Germinal center (tissue), 1 donor: ENCODE data around the gene ADAMTSL3.

Source experiments
- DNase-seq: peaks from one replicate; pipeline ENCODE4 v3.0.0; 2012; ENCODE audit warnings: mixed read lengths, low spot score

The ADAMTSL3 gene

DNA sequence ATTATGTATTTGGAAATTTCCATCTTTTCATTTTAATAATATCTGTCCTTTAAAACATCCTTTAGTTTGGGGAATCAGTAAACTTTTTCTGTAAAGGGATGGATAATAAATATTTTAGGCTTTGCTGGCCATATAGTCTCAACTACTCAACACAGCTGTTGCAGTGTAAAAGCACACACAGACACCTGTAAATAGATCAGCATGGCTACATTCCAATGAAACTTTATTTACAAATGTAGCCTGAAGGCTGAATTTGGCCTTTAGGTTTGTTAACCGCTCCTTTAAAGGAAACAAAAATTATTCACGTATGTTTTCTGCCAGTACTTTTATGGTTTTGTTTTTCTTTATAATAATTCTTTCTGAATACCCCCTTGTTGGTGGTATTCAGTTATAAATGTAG lies 184.8 kb downstream of the ADAMTSL3 start:
- no peak for DNase-seq

GRCh38 chr15:83842281-83842680 lies 188.4 kb downstream of the ADAMTSL3 start:
- no peak for DNase-seq

- DNase-seq = no peak
These were observed 189.5 kb downstream of the ADAMTSL3 start for GRCh38 chr15:83843471-83843871.

DNA sequence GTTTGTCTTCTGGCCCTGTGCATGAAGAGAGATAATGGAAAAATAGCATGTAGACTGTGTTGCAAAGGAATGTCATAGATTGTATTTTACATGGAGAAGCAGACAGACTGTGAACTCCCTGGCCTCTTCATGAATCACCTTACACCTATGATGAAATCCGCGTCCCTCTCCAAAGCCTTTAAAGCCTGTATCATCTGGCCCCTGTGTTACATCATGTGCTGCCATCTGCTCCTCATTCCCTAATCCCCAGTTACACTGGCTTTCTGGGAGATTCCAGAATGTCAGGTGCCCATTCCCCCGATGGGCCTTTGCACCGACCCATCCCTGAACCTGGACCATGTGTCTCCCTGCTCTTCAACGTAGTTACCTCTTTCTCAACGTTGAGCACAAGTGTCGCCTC lies 190.8 kb downstream of the ADAMTSL3 start:
- DNase-seq = no peak

DNA sequence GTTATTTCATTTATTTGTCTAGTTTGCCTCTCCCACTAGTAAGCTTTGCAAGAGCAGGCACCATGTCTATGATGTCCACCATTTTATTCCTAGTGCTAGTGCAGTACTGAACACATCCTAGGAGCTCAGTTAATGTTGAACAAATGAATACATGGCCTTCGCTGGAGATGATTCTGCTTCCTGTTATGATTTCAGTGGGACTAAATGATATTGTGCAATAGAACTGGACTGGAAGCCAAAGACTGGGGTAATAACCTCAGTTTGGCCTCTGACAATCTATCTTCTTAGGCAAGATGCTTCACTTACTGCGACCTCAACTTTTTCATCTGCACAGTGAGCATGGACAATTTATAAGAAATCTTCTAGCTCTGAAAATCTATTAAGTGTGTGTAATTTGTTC lies 191.3 kb downstream of the ADAMTSL3 start:
- no peak for DNase-seq

DNA sequence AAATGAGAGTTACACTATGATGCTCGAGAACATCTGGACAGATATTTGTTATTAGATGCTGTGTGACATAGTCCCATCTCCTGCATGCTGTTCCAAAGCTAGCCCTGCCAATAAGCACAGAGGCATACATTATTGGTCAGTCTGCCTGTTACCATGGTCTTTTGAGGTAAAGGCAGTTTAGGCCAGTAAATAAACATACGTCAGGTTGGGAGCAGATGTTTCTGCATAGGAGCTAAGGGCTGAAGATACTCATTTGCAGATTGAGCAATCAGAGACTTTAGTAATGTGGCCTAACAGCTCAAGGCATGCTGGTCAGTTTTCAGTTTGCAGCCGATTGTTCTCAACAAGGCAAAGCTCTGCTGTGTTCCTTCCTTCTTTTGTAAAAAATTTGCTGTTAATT lies 192.9 kb downstream of the ADAMTSL3 start:
- no peak for DNase-seq

GRCh38 chr15:83848315-83849050 lies 194.6 kb downstream of the ADAMTSL3 start:
- no peak for DNase-seq

DNA sequence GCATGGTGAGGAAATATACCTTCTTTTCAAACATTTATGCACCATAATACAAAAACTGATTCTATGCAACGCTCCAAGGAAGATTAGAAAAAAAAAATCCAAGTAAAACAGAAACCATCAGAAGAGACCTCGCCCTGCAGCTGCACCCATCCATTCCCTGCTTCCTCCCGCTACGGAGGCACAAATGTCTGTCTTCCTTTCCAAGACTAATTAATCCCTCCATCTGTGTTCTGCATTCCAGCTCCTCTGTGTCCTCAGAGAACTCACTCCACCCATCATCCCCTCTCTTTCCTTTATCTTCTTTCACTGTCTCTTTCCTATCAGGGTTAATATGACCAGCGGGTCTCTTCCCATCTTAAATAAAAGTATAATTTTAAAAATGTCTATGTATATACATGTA lies 196.1 kb downstream of the ADAMTSL3 start:
- no peak for DNase-seq

GRCh38 chr15:83850501-83851245 lies 196.8 kb downstream of the ADAMTSL3 start:
- no peak for DNase-seq

- no peak for DNase-seq
These were observed 199.3 kb downstream of the ADAMTSL3 start for GRCh38 chr15:83853232-83853631.

DNA sequence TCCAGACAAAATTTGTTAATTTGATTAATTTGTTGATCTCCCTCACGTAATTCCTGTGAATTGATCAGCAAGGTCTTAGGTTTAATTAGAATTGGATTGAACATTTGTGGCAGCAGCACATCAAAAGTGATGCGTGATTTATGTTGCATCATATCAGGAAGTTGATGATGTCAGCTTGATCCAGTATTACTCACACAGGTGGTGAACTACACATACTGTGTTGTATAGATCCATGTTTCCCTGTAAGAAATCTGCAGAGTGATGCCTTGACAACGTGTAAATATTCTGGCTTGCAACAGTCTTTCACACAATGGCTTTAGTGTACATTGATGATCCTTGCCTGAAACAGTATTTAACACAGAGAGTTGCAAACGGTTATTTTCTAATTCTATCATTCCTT lies 200.4 kb downstream of the ADAMTSL3 start:
- no peak for DNase-seq

GRCh38 chr15:83854950-83855707 lies 201.2 kb downstream of the ADAMTSL3 start:
- DNase-seq = no peak

- no peak for DNase-seq
These were observed 202.0 kb downstream of the ADAMTSL3 start for GRCh38 chr15:83855956-83856355.

DNA sequence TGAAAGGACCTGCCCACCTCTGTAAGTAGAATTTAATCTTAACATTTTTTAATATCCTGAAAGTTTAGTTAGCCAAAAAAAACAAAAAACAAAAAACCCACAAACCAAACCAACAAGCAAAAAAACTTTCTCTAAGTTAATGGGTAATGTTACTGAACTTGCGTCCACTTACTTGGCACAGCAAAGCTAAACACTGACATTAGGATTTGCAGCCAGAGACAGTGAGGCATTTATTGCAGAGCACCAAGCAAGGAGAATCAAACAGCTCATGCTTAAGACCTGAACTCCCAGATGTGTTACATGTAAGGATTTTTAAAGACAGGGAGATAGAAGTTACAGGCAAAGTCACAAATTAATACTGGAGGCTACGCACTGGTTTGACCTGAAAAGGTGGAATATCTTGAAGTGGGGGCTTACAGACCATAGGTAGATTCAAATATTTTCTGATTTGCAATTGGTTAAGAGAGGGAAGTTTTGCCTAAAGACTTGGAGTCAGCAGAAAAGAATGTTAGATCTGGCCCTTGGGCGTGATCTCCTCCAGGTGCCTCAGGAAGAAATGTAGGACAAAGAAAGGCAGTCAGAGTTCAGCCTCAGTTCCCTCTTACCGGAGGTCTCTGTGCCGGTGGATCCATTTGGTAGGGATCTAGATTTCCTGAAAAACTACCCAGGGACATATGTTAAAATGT lies 205.0 kb downstream of the ADAMTSL3 start:
- DNase-seq = no peak

- no peak for DNase-seq
These were observed 212.8 kb downstream of the ADAMTSL3 start for GRCh38 chr15:83866692-83867091.

GRCh38 chr15:83869341-83869740 lies 215.4 kb downstream of the ADAMTSL3 start:
- no peak for DNase-seq

DNA sequence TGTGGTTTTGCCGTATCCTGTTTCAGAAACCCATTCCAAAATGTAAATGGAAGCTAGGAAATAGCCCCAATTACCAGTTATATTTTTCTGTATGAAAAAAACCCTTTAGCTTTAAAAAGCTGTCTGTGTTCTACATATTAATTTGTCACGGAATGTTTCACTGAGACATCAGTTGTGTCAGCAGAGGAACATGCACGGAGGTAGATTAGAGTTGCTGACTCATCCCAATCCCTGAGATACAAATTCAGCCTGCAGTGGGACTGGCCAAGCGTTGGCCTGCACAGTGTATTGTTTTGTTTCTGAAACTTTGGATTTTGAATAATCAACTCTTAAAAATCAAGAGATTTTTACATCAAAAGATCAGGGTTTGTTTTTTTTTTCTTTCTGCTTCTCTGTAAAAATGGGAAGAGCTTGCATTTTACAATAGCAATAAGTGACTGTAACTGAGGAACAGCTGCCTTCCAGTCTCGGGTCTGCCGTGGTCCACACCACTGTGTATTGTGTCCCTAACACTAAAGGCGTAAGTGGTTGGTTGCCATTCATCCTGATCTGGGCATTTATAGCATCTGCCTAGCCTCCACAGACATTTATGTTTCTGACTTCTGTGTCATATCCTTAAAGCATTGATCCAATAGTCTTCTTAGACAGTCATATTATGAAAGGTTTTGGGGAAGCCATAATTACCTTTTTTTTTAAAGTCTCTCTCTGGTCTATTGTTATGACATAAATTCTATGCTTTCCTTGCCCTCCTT lies 218.1 kb downstream of the ADAMTSL3 start:
- no peak for DNase-seq

DNA sequence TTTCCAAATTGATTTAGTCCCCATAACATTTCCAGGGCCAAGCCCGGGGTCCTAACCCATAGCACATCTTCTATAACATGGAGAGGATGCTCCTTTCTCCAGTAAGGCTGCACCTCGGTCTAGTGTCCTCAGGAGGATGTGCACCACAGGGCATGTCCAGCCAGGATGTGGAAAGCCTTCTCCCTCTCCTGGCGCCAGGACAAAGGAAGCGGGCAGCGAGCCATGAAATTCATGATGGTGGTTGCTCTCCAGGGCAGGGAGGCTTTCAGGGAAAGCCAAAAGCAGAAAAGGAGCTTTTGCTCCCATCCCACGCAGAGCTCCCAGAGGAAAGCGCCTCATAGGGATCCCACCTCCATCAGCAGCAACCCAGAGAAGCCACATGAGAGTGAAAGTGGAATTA lies 220.0 kb downstream of the ADAMTSL3 start:
- DNase-seq = no peak

DNA sequence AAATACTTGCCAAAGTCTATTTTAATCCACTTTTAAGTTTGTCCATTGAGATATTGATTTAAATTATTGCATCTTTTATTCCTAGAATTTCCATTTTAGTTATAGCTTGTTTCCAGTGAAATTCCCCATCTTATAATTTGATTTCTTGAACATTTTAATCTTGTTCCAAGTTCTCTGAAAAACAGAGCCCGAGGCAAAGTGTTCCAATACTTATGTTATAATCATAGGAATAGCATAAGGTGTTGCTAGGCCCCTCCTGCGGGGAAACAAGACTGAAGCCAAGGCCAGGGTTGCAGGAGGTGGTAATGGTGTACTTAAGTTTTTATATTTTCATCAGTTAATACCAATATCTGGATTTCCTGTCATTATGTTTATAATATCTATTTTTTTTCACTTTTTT lies 226.6 kb downstream of the ADAMTSL3 start:
- DNase-seq = no peak

GRCh38 chr15:83881156-83881555 lies 227.2 kb downstream of the ADAMTSL3 start:
- DNase-seq = no peak

- DNase-seq = no peak
These were observed 232.4 kb downstream of the ADAMTSL3 start for GRCh38 chr15:83886321-83886720.

- DNase-seq = no peak
These were observed 233.5 kb downstream of the ADAMTSL3 start for GRCh38 chr15:83887404-83887803.
